Measurements from ENCODE around the gene BHLHE40.

The BHLHE40 gene

DNA sequence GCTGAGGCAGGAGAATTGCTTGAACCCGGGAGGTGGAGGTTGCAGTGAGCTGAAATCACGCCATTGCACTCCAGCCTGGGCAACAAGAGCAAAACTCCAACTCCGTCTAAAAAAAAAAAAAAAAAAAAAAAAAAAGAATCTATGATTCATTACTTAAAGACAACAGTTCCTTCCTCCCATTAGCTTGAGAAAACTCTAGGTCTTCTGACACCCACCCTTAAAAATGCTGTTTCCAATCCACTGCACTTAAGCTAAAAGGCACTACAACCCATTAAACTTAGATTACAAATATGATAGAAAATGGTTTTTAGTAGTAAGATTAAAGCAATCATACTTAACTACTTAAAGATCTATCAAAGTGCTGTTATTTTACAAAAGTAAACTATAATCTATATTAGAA, 40.0 kb upstream of the BHLHE40 start:
- TF ChIP-seq CTCF (IDR thresholded peaks at IDR 0.05; ENCODE audit: insufficient read depth, low read length, missing control alignments), result no peak
- POLR2A ChIA-PET, result interaction anchor here (0.6 kb wide), 1 partner anchor 182 kb away, joined by 3 read pairs; no protein-coding TSS in a partner anchor
- CTCF ChIA-PET, result no interaction called here

DNA sequence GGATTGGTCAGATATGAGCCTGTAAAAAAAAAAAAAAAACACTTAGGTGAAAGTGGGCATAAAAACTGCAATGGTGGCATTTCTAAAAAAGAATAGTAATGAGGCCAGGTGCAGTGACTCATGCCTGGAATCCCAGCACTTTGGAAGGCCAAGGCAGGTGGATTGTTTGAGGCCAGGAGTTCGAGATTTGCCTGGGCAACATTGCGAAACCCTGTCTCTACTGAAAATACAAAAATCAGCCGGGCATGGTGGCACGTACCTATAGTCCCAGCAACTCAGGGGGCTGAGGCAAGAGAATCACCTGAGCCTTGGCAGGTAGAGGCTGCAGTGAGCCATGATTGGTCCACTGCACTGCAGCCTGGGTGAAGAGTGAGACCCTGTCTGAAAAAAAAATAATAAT, 38.3 kb upstream of the BHLHE40 start:
- DNase-seq (ENCODE audit: low read depth, low spot score), result no peak
- no peak overlapping the region for H3K4me3 ChIP-seq (ENCODE audit: low read depth, low read length)
- no peak for TF ChIP-seq CTCF (IDR thresholded peaks at IDR 0.05; ENCODE audit: insufficient read depth, low read length, missing control alignments)
- POLR2A ChIA-PET, result no interaction called here
- CTCF ChIA-PET, result interaction anchor here (1.1 to 1.5 kb wide), 3 partner anchors 36 to 229 kb away, joined by 3 to 5 read pairs (median 3); no protein-coding TSS in a partner anchor

More for the DNA sequence above, 40.0 kb upstream of the BHLHE40 start:
- no peak for DNase-seq (ENCODE audit: low read depth, low spot score)
- H3K4me3 ChIP-seq (ENCODE audit: low read depth, low read length), result no peak overlapping the region

DNA sequence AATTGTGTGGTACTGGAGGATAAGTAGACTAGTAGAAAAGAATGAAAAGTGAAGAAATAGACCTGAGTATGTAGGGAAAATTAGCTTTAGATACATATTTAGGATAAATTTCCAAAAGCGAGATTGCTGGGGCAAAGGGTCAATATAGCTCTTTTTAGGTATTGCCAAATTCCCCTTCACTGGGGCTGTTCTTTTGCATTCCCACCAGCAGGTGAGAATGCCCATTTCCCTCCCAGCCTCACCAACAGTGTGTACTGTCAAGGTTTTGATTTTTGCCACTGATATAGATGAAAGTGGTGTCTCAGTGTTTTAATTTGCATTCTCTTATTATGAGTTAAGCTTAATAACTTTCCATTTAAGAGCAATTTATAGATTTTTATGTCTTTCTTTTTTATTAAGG, 35.7 kb upstream of the BHLHE40 start:
- H3K4me3 ChIP-seq (ENCODE audit: low read depth, low read length), result no peak overlapping the region
- peak; percentile 14 for TF ChIP-seq CTCF (IDR thresholded peaks at IDR 0.05; ENCODE audit: insufficient read depth, low read length, missing control alignments)
- ChIA-PET CTCF (interaction anchor here (0.6 to 1.5 kb wide), 4 partner anchors 12 to 226 kb away, joined by 3 to 5 read pairs (median 4); no protein-coding TSS in a partner anchor), POLR2A (no interaction called here)
- no peak for DNase-seq (ENCODE audit: low read depth, low spot score)

GRCh38 chr3:4945324-4945723, 33.9 kb upstream of the BHLHE40 start:
- ChIA-PET POLR2A (no interaction called here), CTCF (interaction anchor here (2.3 kb wide), 1 partner anchor 31 kb away, joined by 6 read pairs; no protein-coding TSS in a partner anchor)
- TF ChIP-seq CTCF (IDR thresholded peaks at IDR 0.05; ENCODE audit: insufficient read depth, low read length, missing control alignments), result no peak
- H3K4me3 ChIP-seq (ENCODE audit: low read depth, low read length), result no peak overlapping the region
- no peak for DNase-seq (ENCODE audit: low read depth, low spot score)

DNA sequence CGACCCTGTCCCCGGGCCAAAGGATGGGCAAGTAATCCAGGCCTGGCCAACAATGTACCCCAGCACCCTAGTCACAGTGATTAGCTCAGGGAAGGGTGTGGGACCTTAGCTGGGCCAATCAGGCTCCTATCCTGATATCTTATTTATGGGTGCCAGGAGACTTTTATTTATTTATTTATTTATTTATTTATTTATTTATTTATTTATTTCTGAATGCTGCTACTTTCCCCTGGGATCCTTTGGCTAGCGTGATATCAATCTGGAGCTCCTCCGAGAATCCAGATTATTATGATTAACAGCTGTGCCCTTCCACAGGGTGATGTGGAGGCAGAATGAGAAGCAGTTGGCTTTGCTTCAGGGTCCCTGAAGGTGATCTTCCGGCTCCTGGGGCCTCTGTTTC, 32.2 kb upstream of the BHLHE40 start:
- CTCF ChIA-PET, result interaction anchor here (1.1 to 2.3 kb wide), 3 partner anchors 29 to 236 kb away, joined by 3 to 6 read pairs (median 6); no protein-coding TSS in a partner anchor

GRCh38 chr3:4948395-4948794, 30.8 kb upstream of the BHLHE40 start:
- TF ChIP-seq CTCF (IDR thresholded peaks at IDR 0.05; ENCODE audit: insufficient read depth, low read length, missing control alignments), result no peak

More for the DNA sequence above, 32.2 kb upstream of the BHLHE40 start:
- DNase-seq (ENCODE audit: low read depth, low spot score), result no peak
- no peak overlapping the region for H3K4me3 ChIP-seq (ENCODE audit: low read depth, low read length)
- TF ChIP-seq CTCF (IDR thresholded peaks at IDR 0.05; ENCODE audit: insufficient read depth, low read length, missing control alignments), result no peak
- POLR2A ChIA-PET, result interaction anchor here (0.6 kb wide), 1 partner anchor 85 kb away, joined by 3 read pairs; no protein-coding TSS in a partner anchor

More at GRCh38 chr3:4948395-4948794, 30.8 kb upstream of the BHLHE40 start:
- DNase-seq (ENCODE audit: low read depth, low spot score), result no peak
- H3K4me3 ChIP-seq (ENCODE audit: low read depth, low read length), result no peak overlapping the region
- POLR2A ChIA-PET, result no interaction called here
- CTCF ChIA-PET, result no interaction called here
